H1 (cell line): ENCODE results near the gene TFF2. TPM values are rescaled to one million over a fixed set of nuclear protein-coding genes. Genes with fewer than 3 reads are reported as not detected.

ENCODE experiments used
- BACH1 ChIP-seq: IDR thresholded peaks from 2 replicates; pipeline ENCODE4 v1.6.1; 2012; ENCODE audit warnings: low read length, improper control_type of control experiment
- JUN ChIP-seq: IDR thresholded peaks from 2 replicates; pipeline ENCODE4 v1.6.1; 2011; ENCODE audit warnings: low read depth, mild to moderate bottlenecking, improper control_type of control experiment, low read length
- RBBP5 ChIP-seq: IDR thresholded peaks from 2 replicates; pipeline ENCODE4 v1.7.1; 2012; ENCODE audit warnings: low read depth, mild to moderate bottlenecking, inconsistent platforms, low read length, moderate library complexity, borderline replicate concordance
- SP2 ChIP-seq: IDR thresholded peaks from 2 replicates; pipeline ENCODE4 v1.6.1; 2012; ENCODE audit warnings: mild to moderate bottlenecking, low read length, inconsistent platforms
- SRF ChIP-seq: IDR thresholded peaks from 2 replicates; pipeline ENCODE4 v1.6.1; 2011; ENCODE audit warnings: mild to moderate bottlenecking, low read depth, low read length, moderate library complexity
- TAF1 ChIP-seq: IDR thresholded peaks from 2 replicates; pipeline ENCODE4 v1.6.1; 2011; ENCODE audit warnings: mild to moderate bottlenecking, low read depth, low read length
- TCF12 ChIP-seq: IDR thresholded peaks from 2 replicates; pipeline ENCODE4 v1.6.1; 2011; ENCODE audit warnings: low read depth, mild to moderate bottlenecking, low read length
- ZNF274 ChIP-seq: IDR thresholded peaks from 2 replicates; pipeline ENCODE4 v1.7.0; 2012; ENCODE audit warnings: low read length, borderline replicate concordance; ENCODE audit errors: extremely low read depth
- polyA plus RNA-seq, 7 experiments: library from polyadenylated mRNA; depleted of rRNA in 3 of 7; stranded (reverse) in 5 of 7; unstranded in 2 of 7; fragments of >200 nt in 5 of 7; fragments of 200-250 nt in 2 of 7; gene quantifications; 1 replicate in 5 of 7; 2 replicates in 1 of 7; 4 replicates in 1 of 7; pipeline versions ENCODE4 v1.2.1 to v1.2.3, GENCODE V29; 2011 to 2013; ENCODE audit warnings: missing spikeins in 2 of 7, mixed read lengths in 2 of 7
- total RNA-seq: library from RNA; stranded (reverse); fragmentation: NEBNext Ultra II Directional; extraction: Animal tissue kit (Norgen Biotek cat#: 25700); gene quantifications from 2 replicates; pipeline ENCODE4 v1.2.1, GENCODE V29; 2021

Gene TFF2
- total and polyA plus RNA-seq, 2 of the 8 experiments (the other 6 are each of a cell fraction or from before 2014, with no cell fraction given) = not detected

- TF ChIP-seq ZNF274 (no peak), SRF (no peak), TCF12 (no peak), SP2 (no peak), JUN (no peak), TAF1 (no peak), BACH1 (no peak), RBBP5 (no peak)
These were observed 37.1 kb upstream of the TFF2 start (continued) for GRCh38 chr21:42387843-42388340.
